ENCODE results near the gene ST3GAL4. TPM values are rescaled to one million over a fixed set of nuclear protein-coding genes. Genes with fewer than 3 reads are reported as not detected.

ST3GAL4 gene
- total RNA-seq, 2 donors from 2014 or later: 27.7 to 98.0 TPM

- Histone ChIP-seq H3K27me3 (replicated peaks; ENCODE audit: insufficient read depth) (no peaks in the 10 kb centered on the region), H3K4me1 (ENCODE audit: control insufficient read depth in 1 of 2, low read depth in 2 of 2) (peaks cover 19 to 26% of the 10 kb centered on the region in 2 donors), H3K27ac (peak overlapping the region; percentile 56 to 84), H3K4me3 (peak overlapping the region; percentile 67), H3K9me3 (no peaks in the 10 kb centered on the region), H3K36me3 (peaks cover 4% of the 10 kb centered on the region)
- TF ChIP-seq, protein P1, sequence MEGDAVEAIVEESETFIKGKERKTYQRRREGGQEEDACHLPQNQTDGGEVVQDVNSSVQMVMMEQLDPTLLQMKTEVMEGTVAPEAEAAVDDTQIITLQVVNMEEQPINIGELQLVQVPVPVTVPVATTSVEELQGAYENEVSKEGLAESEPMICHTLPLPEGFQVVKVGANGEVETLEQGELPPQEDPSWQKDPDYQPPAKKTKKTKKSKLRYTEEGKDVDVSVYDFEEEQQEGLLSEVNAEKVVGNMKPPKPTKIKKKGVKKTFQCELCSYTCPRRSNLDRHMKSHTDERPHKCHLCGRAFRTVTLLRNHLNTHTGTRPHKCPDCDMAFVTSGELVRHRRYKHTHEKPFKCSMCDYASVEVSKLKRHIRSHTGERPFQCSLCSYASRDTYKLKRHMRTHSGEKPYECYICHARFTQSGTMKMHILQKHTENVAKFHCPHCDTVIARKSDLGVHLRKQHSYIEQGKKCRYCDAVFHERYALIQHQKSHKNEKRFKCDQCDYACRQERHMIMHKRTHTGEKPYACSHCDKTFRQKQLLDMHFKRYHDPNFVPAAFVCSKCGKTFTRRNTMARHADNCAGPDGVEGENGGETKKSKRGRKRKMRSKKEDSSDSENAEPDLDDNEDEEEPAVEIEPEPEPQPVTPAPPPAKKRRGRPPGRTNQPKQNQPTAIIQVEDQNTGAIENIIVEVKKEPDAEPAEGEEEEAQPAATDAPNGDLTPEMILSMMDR (IDR thresholded peaks at IDR 0.05): no peak
- ATAC-seq (ENCODE audit: insufficient number of reproducible peaks, low FRiP score, low read depth) (no peak), DNase-seq (ENCODE audit: low spot score) (no peak)
These were observed 38.1 kb upstream of the ST3GAL4 start for GRCh38 chr11:126317432-126317755.

DNA sequence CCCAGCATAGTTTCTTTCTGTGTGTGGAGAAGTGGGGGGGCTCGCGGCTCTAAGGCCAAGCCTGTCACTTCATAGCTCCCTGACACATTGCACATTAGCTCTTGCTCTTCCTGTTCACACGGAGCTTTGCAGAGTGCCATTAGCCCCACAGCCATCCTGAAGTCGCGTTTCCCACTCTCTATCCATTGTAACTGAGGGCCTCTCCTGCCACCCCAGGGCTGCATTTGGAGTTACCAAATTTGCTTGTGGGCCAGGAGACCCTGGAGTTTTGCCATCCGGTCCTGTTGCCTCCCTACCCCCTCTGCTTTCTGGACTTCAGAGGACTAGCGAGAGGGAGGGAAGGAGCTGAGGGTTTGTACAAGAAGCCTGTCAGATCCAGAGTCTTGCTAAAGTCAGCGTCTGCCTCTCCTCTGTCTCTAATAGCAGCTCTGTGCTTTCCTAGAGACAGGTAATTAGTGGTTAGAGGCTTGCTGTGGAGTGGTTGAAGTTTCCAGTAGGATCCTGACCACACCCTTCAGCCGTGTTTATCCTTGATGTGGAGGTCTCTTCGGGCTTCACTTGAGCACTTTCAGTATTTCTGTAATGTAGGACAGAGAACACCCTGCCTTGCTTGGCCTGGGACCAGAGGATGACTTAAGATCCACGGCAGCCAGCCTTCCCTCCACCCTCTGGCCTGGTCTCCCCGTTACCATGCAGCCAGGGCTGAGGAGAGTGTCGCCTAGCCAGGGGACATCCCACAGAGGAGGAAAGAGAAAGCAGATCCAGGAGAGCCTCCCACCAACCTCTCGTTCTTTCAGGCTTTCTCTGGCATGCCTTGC lies 37.5 kb upstream of the ST3GAL4 start:
- H3K4me3 ChIP-seq: peak overlapping the region; percentile 67
- H3K27ac ChIP-seq: peak overlapping the region; percentile 56 to 84
- TF ChIP-seq, protein P1 (IDR thresholded peaks at IDR 0.05): no peak
- peaks cover 1% of the 10 kb centered on the region for H3K36me3 ChIP-seq
- DNase-seq (ENCODE audit: low spot score): no peak
- no peaks in the 10 kb centered on the region for H3K9me3 ChIP-seq
- peaks cover 19 to 26% of the 10 kb centered on the region in 2 donors for H3K4me1 ChIP-seq (ENCODE audit: control insufficient read depth in 1 of 2, low read depth in 2 of 2)
- peak; percentile 51 for ATAC-seq (ENCODE audit: insufficient number of reproducible peaks, low FRiP score, low read depth)
- no peaks in the 10 kb centered on the region for H3K27me3 ChIP-seq (replicated peaks; ENCODE audit: insufficient read depth)

GRCh38 chr11:126318574-126319373 lies 36.7 kb upstream of the ST3GAL4 start:
- no peaks in the 10 kb centered on the region for H3K36me3 ChIP-seq
- H3K4me3 ChIP-seq: peak overlapping the region; percentile 67
- peak; percentile 28 for ATAC-seq (ENCODE audit: insufficient number of reproducible peaks, low FRiP score, low read depth)
- H3K27me3 ChIP-seq (replicated peaks; ENCODE audit: insufficient read depth): no peaks in the 10 kb centered on the region
- peaks cover 19 to 26% of the 10 kb centered on the region in 2 donors for H3K4me1 ChIP-seq (ENCODE audit: control insufficient read depth in 1 of 2, low read depth in 2 of 2)
- no peak for DNase-seq (ENCODE audit: low spot score)
- peak overlapping the region; percentile 56 to 84 for H3K27ac ChIP-seq
- no peaks in the 10 kb centered on the region for H3K9me3 ChIP-seq
- TF ChIP-seq, protein P1 (IDR thresholded peaks at IDR 0.05): no peak

DNA sequence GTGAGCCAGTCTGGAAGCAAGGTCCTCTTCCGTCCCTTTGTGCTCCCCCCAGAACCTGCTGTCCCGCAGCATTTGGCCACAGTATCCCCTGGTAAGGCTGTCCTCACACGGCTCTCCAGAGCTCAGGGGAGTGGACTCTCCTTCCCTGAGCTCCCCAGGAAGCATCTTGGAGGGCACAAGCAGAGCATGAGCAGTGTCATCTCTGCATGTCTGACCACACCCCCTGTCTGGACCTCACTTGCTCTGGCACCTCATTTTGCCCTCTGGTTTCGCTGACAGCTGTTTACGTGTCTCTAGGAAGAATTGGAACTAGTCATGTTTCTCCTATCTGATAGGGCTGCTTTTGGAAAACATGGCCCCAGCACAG lies 36.1 kb upstream of the ST3GAL4 start:
- ATAC-seq (ENCODE audit: insufficient number of reproducible peaks, low FRiP score, low read depth) (no peak), DNase-seq (ENCODE audit: low spot score) (no peak)
- H3K36me3 ChIP-seq: no peaks in the 10 kb centered on the region
- H3K4me1 ChIP-seq (ENCODE audit: control insufficient read depth in 1 of 2, low read depth in 2 of 2): peaks cover 19 to 26% of the 10 kb centered on the region in 2 donors
- H3K9me3 ChIP-seq: no peaks in the 10 kb centered on the region
- H3K27me3 ChIP-seq (replicated peaks; ENCODE audit: insufficient read depth): no peaks in the 10 kb centered on the region
- TF ChIP-seq, protein P1 (IDR thresholded peaks at IDR 0.05): no peak
- no peak overlapping the region for H3K4me3 ChIP-seq
- peak overlapping the region; percentile 56 to 84 for H3K27ac ChIP-seq

DNA sequence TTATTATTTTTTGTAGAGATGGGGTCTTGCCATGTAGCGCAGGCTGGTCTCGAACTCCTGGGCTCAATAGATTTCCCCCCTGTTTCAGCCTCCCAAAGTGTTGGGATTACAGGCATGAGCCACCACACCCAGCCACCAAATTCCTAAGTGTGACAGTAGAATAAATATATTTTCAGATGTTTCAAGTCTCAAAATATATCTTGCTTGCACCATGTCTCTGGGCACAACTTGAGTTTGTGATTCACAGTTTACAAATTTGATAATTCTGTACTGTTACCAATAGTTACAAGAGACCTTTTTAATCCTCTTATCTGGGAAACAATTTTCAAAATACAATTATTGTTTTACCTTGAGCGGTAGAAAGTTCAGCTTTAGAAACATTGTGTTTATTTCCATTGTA lies 32.5 kb upstream of the ST3GAL4 start:
- ATAC-seq (ENCODE audit: insufficient number of reproducible peaks, low FRiP score, low read depth) (no peak), DNase-seq (ENCODE audit: low spot score) (no peak)
- TF ChIP-seq, protein P1 (IDR thresholded peaks at IDR 0.05): no peak
- Histone ChIP-seq H3K4me1 (ENCODE audit: control insufficient read depth in 1 of 2, low read depth in 2 of 2) (peaks cover 10 to 15% of the 10 kb centered on the region in 2 donors), H3K4me3 (no peak overlapping the region), H3K27me3 (replicated peaks; ENCODE audit: insufficient read depth) (no peaks in the 10 kb centered on the region), H3K27ac (no peak overlapping the region), H3K9me3 (no peaks in the 10 kb centered on the region), H3K36me3 (no peaks in the 10 kb centered on the region)
